HCT116 (cell line): ENCODE data around the gene CAPG. TPM values are rescaled to one million over a fixed set of nuclear protein-coding genes. Genes with fewer than 3 reads are reported as not detected.
A peak's percentile ranks its signal among the peaks of the same experiment; 100 is the strongest.

Experiments
- ATAC-seq: fragments of 200-7000 bp; cut with Tn5 transposase; 2 replicates; pipeline ENCODE4 v1.9.1; 2020; ENCODE audit warnings: mild to moderate bottlenecking, moderate library complexity
- BruUV-seq: library from RNA; stranded (reverse); fragments of 400-500 nt; replicated peaks from 2 replicates; lab custom pipeline; 2021; lab: Mats Ljungman, UMichigan
- CTCF ChIA-PET: fragments of 300-600 bp; sonication (Branson Sonifier 250); formaldehyde crosslinking; loops from one replicate; lab custom pipeline; 2021; ENCODE audit warnings: antibody characterized with exemption; lab: Charles Lee
- POLR2A ChIA-PET: fragments of 300-600, 350-600 bp; sonication (Branson Sonifier 250); formaldehyde crosslinking; loops from one replicate; lab custom pipeline; 2021; ENCODE audit warnings: antibody characterized with exemption; lab: Charles Lee
- RAD21 ChIA-PET, 2 experiments: fragments of 300-600 bp; sonication (Branson Sonifier 250); formaldehyde crosslinking; loops; one replicate each; lab custom pipeline; 2023; ENCODE audit warnings: low total read pairs in 2 of 2; ENCODE audit not compliant: uncharacterized antibody in 2 of 2, unreplicated experiment in 2 of 2, low non-redundant PET in 1 of 2; lab: Charles Lee
- DNase-seq: peaks from one replicate; pipeline ENCODE4 v3.0.0-alpha.2; 2010; ENCODE audit warnings: low read depth, low spot score
- H2AFZ ChIP-seq: fragments of 200-600 bp; shearing (Covaris generic), sonication (generic); 2 replicates; pipeline ENCODE4 v1.6.1; 2017; ENCODE audit warnings: low read depth, mixed run types, mixed read lengths, antibody characterized with exemption, low read length; ENCODE audit not compliant: poor library complexity, severe bottlenecking
- H3K27ac ChIP-seq: 2 replicates; pipeline ENCODE4 v1.5.1; 2012; ENCODE audit warnings: low read depth, low read length
- H3K27me3 ChIP-seq: fragments of 200-600 bp; sonication (generic); 2 replicates; pipeline ENCODE4 v1.6.1; 2016; ENCODE audit warnings: mixed run types, low read length, mixed read lengths; ENCODE audit not compliant: insufficient read depth
- H3K36me3 ChIP-seq, 2 experiments: fragments of 200-500 bp in 1 of 2; fragments of 200-600 bp in 1 of 2; sonication (Bioruptor generic) in 1 of 2; sonication (generic) in 1 of 2; 2 replicates each; pipeline versions ENCODE4 v1.5.1 to v1.6.1; 2014 to 2016; ENCODE audit warnings: low read length in 2 of 2, inconsistent platforms in 1 of 2, mixed read lengths in 1 of 2, mixed run types in 1 of 2; ENCODE audit not compliant: insufficient read depth in 2 of 2, control insufficient read depth in 1 of 2
- H3K4me1 ChIP-seq, 2 experiments: fragments of 200-600 bp in 1 of 2; sonication (generic) in 1 of 2; 2 replicates each; pipeline versions ENCODE4 v1.5.1 to v1.6.1; 2012 to 2017; ENCODE audit warnings: low read length in 2 of 2, inconsistent platforms in 1 of 2, mild to moderate bottlenecking in 1 of 2, mixed read lengths in 1 of 2, mixed run types in 1 of 2, moderate library complexity in 1 of 2; ENCODE audit not compliant: insufficient read depth in 2 of 2, control insufficient read depth in 1 of 2
- H3K4me2 ChIP-seq: fragments of 200-600 bp; sonication (generic); 2 replicates; pipeline ENCODE4 v1.6.1; 2017; ENCODE audit warnings: mixed run types, low read length, mixed read lengths
- H3K4me3 ChIP-seq, 2 experiments: fragments of 200-600 bp in 1 of 2; sonication (generic) in 1 of 2; replicated peaks in 1 of 2; 2 replicates each; pipeline ENCODE4 v1.5.1; 2011 to 2016; ENCODE audit warnings: low read length in 2 of 2, control low read depth in 1 of 2, low read depth in 1 of 2, mild to moderate bottlenecking in 1 of 2, mixed read lengths in 1 of 2, mixed run types in 1 of 2
- H3K79me2 ChIP-seq: fragments of 200-600 bp; sonication (generic); 2 replicates; pipeline ENCODE4 v1.6.1; 2017; ENCODE audit warnings: mild to moderate bottlenecking, mixed run types, low read length, moderate library complexity, mixed read lengths; ENCODE audit not compliant: insufficient read depth
- H3K9ac ChIP-seq: fragments of 200-600 bp; sonication (generic); 2 replicates; pipeline ENCODE4 v1.6.1; 2016; ENCODE audit warnings: low read length, mixed read lengths
- H3K9me2 ChIP-seq: fragments of 200-600 bp; sonication (generic), shearing (Covaris generic); 2 replicates; pipeline ENCODE4 v1.6.1; 2017; ENCODE audit warnings: mixed run types, mild to moderate bottlenecking, moderate library complexity; ENCODE audit not compliant: insufficient read depth
- H3K9me3 ChIP-seq, 2 experiments: fragments of 200-500 bp in 1 of 2; fragments of 200-600 bp in 1 of 2; sonication (Bioruptor generic) in 1 of 2; sonication (generic) in 1 of 2; 2 replicates each; pipeline ENCODE4 v1.6.1; 2014 to 2017; ENCODE audit warnings: low read length in 2 of 2, mixed read lengths in 2 of 2, inconsistent platforms in 1 of 2, low read depth in 1 of 2, mild to moderate bottlenecking in 1 of 2, mixed run types in 1 of 2, moderate library complexity in 1 of 2; ENCODE audit not compliant: control insufficient read depth in 1 of 2, insufficient read depth in 1 of 2
- H4K20me1 ChIP-seq: fragments of 200-600 bp; sonication (generic), shearing (Covaris generic); 2 replicates; pipeline ENCODE4 v1.6.1; 2017; ENCODE audit warnings: mixed run types, mild to moderate bottlenecking, moderate library complexity; ENCODE audit not compliant: insufficient read depth
- CBX3 ChIP-seq: IDR thresholded peaks from 2 replicates; pipeline ENCODE4 v1.6.1; 2012; ENCODE audit warnings: low read depth
- CEBPB ChIP-seq: IDR thresholded peaks from 2 replicates; pipeline ENCODE4 v1.6.1; 2012; ENCODE audit warnings: low read depth
- EGR1 ChIP-seq: IDR thresholded peaks from 2 replicates; pipeline ENCODE4 v1.6.1; 2012; ENCODE audit warnings: low read depth
- EZH2 ChIP-seq: fragments of 200-600 bp; sonication (generic); IDR thresholded peaks from 2 replicates; pipeline ENCODE4 v1.6.1; 2017; ENCODE audit warnings: antibody characterized with exemption, mixed run types
- EZH2phosphoT487 ChIP-seq: fragments of 200-600 bp; IDR thresholded peaks from 2 replicates; pipeline ENCODE4 v1.6.1; 2018; ENCODE audit warnings: antibody characterized with exemption, borderline replicate concordance
- FOSL1 ChIP-seq: IDR thresholded peaks from 2 replicates; pipeline ENCODE4 v1.6.1; 2012; ENCODE audit warnings: low read depth
- JUND ChIP-seq: IDR thresholded peaks from 2 replicates; pipeline ENCODE4 v1.6.1; 2012
- MAX ChIP-seq: IDR thresholded peaks from 2 replicates; pipeline ENCODE4 v1.6.1; 2012
- POLR2A ChIP-seq: IDR thresholded peaks from 2 replicates; pipeline ENCODE4 v1.7.0; 2011; ENCODE audit warnings: borderline replicate concordance; ENCODE audit not compliant: insufficient read depth, insufficient read length; ENCODE audit errors: extremely low read depth
- POLR2AphosphoS5 ChIP-seq: IDR thresholded peaks from 2 replicates; pipeline ENCODE4 v1.6.1; 2011; ENCODE audit warnings: mild to moderate bottlenecking, low read depth, low read length, moderate library complexity
- RAD21 ChIP-seq: IDR thresholded peaks from 2 replicates; pipeline ENCODE4 v1.6.1; 2012; ENCODE audit warnings: low read depth, mild to moderate bottlenecking
- REST ChIP-seq: IDR thresholded peaks from 2 replicates; pipeline ENCODE4 v1.6.1; 2012; ENCODE audit warnings: low read depth
- SIN3A ChIP-seq: IDR thresholded peaks from 2 replicates; pipeline ENCODE4 v1.6.1; 2012; ENCODE audit warnings: low read depth
- SP1 ChIP-seq: IDR thresholded peaks from 2 replicates; pipeline ENCODE4 v1.6.1; 2012; ENCODE audit warnings: low read depth
- SRF ChIP-seq: IDR thresholded peaks from 2 replicates; pipeline ENCODE4 v1.6.1; 2012; ENCODE audit warnings: low read depth
- TCF7L2 ChIP-seq: IDR thresholded peaks from 2 replicates; pipeline ENCODE4 v1.7.0; 2011; ENCODE audit warnings: borderline replicate concordance, inconsistent platforms; ENCODE audit not compliant: insufficient read depth, insufficient read length; ENCODE audit errors: extremely low read depth
- ZNF274 ChIP-seq: fragments of 200-500 bp; sonication (Bioruptor generic); IDR thresholded peaks from 2 replicates; pipeline ENCODE4 v1.6.1; 2014; ENCODE audit warnings: mild to moderate bottlenecking, low read depth, low read length, inconsistent platforms
- intact Hi-C: fragments of 100-400 bp; cut with micrococcal nuclease; formaldehyde crosslinking; loops from 2 replicates; pipeline ENCODE4 v1.10.0; 2022
- total RNA-seq: library from RNA; stranded (reverse); gene quantifications from one replicate; pipeline ENCODE4 v1.2.1, GENCODE V29; 2021; ENCODE audit not compliant: unreplicated experiment
- TF ChIP-seq, protein P1 (sequence below), 3 experiments: fragments of 200-600 bp in 1 of 3; sonication (generic) in 1 of 3; IDR thresholded peaks in 2 of 3; conservative IDR thresholded peaks in 1 of 3; 2 replicates each; pipeline ENCODE4 v1.5.1; 2012 to 2017; ENCODE audit warnings: low read depth in 2 of 3, low read length in 2 of 3, antibody characterized with exemption in 1 of 3, borderline replicate concordance in 1 of 3, control low read depth in 1 of 3, mild to moderate bottlenecking in 1 of 3, mixed read lengths in 1 of 3, mixed run types in 1 of 3, moderate library complexity in 1 of 3; ENCODE audit not compliant: insufficient read depth in 1 of 3
- TF ChIP-seq, protein P2 (sequence below): IDR thresholded peaks from 2 replicates; pipeline ENCODE4 v1.6.1; 2011; ENCODE audit warnings: mild to moderate bottlenecking, low read length, moderate library complexity; ENCODE audit not compliant: insufficient replicate concordance; ENCODE audit errors: extremely low read depth

CAPG gene
- total RNA-seq, 1 experiment from 2014 or later: 223 TPM

- RAD21 ChIA-PET: no interaction called here
- Histone ChIP-seq H3K36me3 (0 out of 4 replicates have a peak, but pooled peaks cover 0 to 3% of the 10 kb centered on the region in 2 experiments), H3K27me3 (no peaks in the 10 kb centered on the region), H3K4me1 (peaks cover 35 to 58% of the 10 kb centered on the region in 2 experiments), H4K20me1 (no peaks in the 10 kb centered on the region), H3K4me3 (peak overlapping the region; percentile 7 to 56), H3K4me2 (peak overlapping the region; percentile 92), H2AFZ (no peak overlapping the region), H3K9me2 (no peaks in the 10 kb centered on the region), H3K9ac (peak overlapping the region; percentile 69), H3K79me2 (peaks cover 59% of the 10 kb centered on the region), H3K27ac (peak overlapping the region; percentile 50), H3K9me3 (no peaks in the 10 kb centered on the region)
- POLR2A ChIA-PET: interaction anchor here (0.9 kb wide), 1 partner anchor 127 kb away, joined by 4 read pairs; the partner anchor contains the start of gene MAT2A
- CTCF ChIA-PET: no interaction called here
- ATAC-seq: no peak
- intact Hi-C loops: loop anchor here (5.0 kb wide), 1 partner anchor 191 kb away; the partner anchor contains the start of gene TMEM150A
- no TSS peak for BruUV-seq
- TF ChIP-seq SIN3A (no peak), CBX3 (no peak), CEBPB (no peak), POLR2A (no peak), REST (no peak), EZH2 (no peak), ZNF274 (no peak), MAX (no peak), JUND (no peak), EGR1 (no peak), SRF (no peak), POLR2AphosphoS5 (no peak), FOSL1 (no peak), RAD21 (no peak), TCF7L2 (no peak), EZH2phosphoT487 (no peak), SP1 (no peak)
- TF ChIP-seq, protein P1, sequence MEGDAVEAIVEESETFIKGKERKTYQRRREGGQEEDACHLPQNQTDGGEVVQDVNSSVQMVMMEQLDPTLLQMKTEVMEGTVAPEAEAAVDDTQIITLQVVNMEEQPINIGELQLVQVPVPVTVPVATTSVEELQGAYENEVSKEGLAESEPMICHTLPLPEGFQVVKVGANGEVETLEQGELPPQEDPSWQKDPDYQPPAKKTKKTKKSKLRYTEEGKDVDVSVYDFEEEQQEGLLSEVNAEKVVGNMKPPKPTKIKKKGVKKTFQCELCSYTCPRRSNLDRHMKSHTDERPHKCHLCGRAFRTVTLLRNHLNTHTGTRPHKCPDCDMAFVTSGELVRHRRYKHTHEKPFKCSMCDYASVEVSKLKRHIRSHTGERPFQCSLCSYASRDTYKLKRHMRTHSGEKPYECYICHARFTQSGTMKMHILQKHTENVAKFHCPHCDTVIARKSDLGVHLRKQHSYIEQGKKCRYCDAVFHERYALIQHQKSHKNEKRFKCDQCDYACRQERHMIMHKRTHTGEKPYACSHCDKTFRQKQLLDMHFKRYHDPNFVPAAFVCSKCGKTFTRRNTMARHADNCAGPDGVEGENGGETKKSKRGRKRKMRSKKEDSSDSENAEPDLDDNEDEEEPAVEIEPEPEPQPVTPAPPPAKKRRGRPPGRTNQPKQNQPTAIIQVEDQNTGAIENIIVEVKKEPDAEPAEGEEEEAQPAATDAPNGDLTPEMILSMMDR (IDR thresholded peaks at IDR 0.05 in 2 of 3, conservative IDR thresholded peaks at IDR 0.05 in 1 of 3; ENCODE audit: borderline replicate concordance in 1 of 3, insufficient read depth in 1 of 3, low read depth in 2 of 3, low read length in 2 of 3): no peak
- TF ChIP-seq, protein P2, sequence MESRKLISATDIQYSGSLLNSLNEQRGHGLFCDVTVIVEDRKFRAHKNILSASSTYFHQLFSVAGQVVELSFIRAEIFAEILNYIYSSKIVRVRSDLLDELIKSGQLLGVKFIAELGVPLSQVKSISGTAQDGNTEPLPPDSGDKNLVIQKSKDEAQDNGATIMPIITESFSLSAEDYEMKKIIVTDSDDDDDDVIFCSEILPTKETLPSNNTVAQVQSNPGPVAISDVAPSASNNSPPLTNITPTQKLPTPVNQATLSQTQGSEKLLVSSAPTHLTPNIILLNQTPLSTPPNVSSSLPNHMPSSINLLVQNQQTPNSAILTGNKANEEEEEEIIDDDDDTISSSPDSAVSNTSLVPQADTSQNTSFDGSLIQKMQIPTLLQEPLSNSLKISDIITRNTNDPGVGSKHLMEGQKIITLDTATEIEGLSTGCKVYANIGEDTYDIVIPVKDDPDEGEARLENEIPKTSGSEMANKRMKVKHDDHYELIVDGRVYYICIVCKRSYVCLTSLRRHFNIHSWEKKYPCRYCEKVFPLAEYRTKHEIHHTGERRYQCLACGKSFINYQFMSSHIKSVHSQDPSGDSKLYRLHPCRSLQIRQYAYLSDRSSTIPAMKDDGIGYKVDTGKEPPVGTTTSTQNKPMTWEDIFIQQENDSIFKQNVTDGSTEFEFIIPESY: no peak
- TF ChIP-seq, all 23 proteins: peak for 0
- no peak for DNase-seq
Observed at GRCh38 chr2:85411405-85411748, 1.2 kb upstream of the CAPG start.
